IPS-18c (cell line): ENCODE measurements around the gene CGRRF1.

Experiments
- H3K4me3 ChIP-seq: 2 replicates; pipeline ENCODE4 v1.7.0; 2013; ENCODE audit warnings: low read depth, mild to moderate bottlenecking, low read length, moderate library complexity; ENCODE audit not compliant: insufficient read depth
- H3K9me3 ChIP-seq: one replicate; pipeline ENCODE4 v1.6.1; 2013; ENCODE audit warnings: mild to moderate bottlenecking, low read length, moderate library complexity; ENCODE audit not compliant: control insufficient read depth, insufficient read depth

The CGRRF1 gene

DNA sequence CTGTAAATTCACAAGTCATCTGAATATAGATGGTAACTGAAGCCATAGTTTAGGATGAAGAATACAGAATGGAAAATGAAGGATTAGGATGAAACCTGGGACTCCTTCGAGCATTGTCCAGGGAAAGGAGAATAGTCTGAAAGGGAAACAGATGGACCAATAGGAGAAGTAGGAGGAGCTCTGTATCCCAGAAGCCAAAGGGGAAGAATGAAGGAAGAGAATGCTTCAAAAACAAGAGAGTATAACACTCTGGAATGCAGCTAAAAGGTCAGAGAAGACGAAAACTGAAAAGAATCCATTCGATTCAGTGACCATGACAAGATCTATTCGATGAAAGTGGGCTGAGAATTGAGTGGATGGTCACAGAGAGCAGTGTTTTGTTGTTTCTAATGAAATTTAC is 21.9 kb upstream of the CGRRF1 start:
- H3K9me3 ChIP-seq: no peaks in the 10 kb centered on the region
- peak overlapping the region; percentile 93 for H3K4me3 ChIP-seq

DNA sequence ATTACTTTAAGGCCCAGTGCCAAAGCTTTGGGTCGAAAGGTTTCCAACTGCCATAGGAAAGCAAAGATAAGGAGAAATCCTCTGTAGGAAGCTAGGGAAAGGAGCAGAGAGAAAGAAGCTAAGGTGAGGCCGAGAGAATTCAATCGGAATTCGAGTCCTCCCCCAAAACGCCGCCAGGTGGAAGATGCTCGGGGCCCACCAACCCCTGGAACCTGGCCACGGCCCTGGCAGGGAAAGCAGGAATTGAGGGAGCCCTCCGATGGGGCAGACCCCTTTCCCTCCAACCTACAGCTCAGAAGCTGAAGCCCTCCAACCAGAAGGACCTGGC is 21.4 kb upstream of the CGRRF1 start:
- Histone ChIP-seq H3K9me3 (no peaks in the 10 kb centered on the region), H3K4me3 (peak overlapping the region; percentile 93)

DNA sequence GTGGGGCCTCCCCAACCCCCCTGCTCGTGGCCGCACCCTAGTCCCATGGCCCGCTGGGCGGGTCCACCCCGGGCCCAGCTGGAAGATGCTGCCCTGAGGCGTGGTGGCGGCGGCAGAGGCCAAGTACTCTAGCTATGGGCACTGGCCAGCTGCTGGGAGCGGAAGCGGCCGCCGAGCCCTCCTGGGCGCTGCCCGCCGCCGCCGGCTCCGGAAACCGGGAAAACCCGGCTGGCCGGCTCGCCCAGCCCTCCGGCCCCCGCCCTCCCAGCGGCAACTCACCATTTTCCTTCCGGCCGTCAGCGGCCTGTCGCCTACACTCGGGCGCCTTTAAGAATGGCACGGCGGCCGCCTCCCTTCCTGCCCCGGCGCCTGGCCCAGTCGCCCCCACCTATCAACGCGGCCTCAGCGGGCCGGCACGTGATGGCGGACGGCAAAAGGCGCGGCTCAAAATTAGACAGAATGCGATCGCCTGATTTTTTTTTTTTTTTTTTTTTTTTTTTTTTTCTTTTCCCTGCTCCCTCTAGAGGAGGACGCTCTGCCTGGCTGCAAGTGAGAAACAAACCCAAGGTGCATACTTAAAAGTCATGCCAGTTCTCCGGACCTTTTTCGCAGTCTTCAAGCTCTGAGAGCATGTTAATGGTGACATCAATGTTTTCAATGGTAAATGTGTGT is 20.9 kb upstream of the CGRRF1 start, which contains the start of gene GMFB:
Gene GMFB, minus strand, starts transcription at position 335 of the 672 bp plus-strand sequence. Its CDS starts 53 bp downstream, at position 282.
- Histone ChIP-seq H3K4me3 (peak within 1 kb of the TSS; percentile 93), H3K9me3 (no peaks in the 10 kb centered on the region)

DNA sequence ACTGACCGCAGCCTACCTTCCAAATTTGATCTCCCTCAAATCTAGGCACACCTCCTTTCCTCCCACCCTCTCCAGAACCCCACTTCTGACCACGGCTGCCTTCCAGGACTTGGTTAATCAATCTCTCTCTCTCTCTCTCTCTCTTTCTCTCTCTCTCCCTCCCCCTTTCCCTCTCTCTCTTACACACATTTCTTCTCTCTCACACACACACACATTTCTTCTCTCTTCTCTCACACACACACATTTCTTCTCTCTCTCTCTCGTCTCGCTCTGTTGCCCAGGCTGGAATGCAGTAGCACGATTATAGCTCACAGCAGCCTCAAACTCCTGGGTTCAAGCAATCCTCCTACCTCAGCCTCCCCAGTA is 20.4 kb upstream of the CGRRF1 start:
- H3K9me3 ChIP-seq: no peaks in the 10 kb centered on the region
- peak overlapping the region; percentile 93 for H3K4me3 ChIP-seq

DNA sequence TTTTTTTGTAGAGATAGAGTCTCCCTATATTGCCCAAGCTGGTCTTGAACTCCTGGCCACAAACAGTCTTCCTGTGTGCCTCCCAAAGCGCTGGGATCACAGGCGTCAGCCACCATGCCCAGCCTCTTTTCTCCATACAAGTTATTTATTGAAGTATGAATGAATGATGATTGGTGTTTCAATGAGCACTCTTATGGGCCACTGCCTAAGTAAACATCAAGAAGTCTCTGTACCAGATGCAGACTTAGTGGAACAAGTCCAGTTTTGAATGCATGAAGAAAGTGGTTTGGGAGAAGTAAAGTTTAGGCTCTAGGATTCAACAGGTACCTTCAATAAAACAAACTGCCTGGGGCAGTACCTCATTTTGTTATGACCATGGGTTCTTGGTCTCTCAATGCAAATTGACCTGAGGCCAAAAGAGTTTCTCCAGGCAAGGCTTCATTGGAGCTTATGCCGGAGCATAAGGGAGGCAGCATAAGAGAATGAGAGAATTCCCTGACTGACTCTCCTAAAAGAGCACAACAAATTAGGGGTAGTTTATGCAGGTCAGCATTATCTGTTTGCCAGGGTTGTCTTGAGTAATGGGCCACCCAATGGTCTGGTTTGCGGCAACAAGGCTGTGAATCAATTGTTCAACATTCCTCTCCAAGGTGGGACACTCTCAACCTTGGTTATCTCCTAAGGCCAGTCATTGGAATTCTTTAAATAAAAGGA is 19.8 kb upstream of the CGRRF1 start:
- H3K9me3 ChIP-seq: no peaks in the 10 kb centered on the region
- no peak overlapping the region for H3K4me3 ChIP-seq

DNA sequence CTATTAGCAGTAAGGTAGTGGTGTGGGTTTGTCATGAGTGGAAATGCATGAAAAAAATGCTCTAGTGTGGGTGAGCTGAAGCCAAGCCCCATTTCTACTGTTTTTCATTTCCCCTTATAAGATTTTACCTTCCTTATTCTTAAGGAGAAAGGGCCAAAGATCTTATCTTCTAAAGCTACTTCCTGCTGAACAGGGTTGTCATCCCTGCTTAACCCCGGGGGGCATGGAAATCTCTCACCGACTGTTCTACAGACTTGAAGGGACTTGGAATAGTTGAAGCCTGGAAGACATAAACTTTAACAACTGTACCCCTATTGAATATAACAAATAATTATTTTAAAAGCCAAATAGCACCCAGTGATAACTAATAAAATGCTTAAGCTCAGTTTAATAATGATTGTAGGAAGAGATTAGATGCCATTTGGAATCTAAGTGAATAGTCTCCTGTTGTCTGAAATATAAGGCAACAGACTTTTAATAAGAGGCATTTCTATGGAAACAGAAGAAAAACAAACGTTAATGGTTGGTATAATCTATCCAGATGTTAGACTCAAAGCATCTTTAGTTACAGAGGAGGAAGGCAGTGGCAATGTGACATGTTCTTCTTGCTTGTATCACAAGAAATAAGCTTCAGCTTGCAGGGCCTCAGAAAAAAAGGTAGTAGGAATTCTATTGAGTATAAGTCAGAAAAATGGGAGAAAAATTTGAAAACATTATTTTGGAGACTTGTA is 19.1 kb upstream of the CGRRF1 start:
- Histone ChIP-seq H3K4me3 (no peak overlapping the region), H3K9me3 (no peaks in the 10 kb centered on the region)

DNA sequence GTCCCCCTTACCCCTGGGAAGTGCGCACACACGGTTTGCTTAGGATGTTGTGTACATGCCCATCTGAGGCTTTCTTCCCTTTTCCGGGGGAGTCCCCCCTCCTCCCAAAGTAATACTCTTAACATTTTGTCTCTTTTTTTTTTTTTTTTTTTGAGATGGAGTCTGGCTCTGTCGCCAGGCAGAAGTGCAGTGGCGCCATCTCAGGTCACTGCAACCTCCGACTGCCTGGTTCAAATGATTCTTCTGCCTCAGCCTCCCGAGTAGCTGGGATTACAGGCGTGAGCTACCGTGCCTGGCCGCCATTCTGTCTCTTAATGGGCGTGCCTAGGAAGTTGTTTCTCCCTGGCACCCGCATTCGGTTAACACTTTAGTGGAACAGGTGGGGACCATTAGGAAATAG is 16.4 kb upstream of the CGRRF1 start:
- Histone ChIP-seq H3K4me3 (no peak overlapping the region), H3K9me3 (no peaks in the 10 kb centered on the region)

DNA sequence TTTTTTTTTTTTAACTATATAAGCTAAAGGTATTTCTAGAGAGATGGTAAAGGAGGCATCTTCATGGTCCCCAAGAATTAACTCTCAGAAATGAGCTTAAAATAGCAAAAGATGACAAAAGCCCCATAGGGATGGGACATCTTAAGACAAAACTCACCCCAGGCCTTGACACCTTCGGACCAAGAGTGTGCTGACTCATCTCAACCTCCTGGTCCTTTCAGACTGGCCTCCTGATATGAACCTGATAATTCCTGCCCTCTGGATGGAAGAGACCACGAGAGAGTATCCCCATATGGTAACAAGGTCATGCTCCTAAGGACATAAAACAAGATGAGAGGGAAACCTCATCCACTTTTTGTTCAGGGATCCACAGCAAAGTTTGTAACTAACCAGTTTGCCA is 12.5 kb upstream of the CGRRF1 start:
- Histone ChIP-seq H3K9me3 (no peaks in the 10 kb centered on the region), H3K4me3 (no peak overlapping the region)

DNA sequence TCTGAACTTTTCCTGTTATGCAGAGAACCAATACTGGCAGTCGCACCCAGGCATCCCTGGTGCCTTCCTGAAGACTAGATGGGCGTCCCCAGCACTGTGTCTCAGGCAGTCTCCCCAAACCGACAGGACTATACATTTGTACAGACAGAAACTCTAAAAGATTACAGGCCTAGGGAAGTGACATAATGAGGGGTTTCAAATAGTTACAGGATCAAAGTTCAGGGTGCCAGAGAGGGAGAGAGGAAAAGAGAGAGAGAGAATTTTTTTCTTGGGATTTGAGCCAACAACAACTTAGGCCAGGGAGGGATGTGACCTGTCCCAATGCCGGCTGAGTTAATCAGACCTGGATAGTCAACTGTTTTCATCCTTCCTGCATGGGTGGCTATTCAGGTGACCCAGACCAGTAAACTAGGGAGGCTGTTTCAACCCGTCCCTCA is 11.6 kb upstream of the CGRRF1 start:
- Histone ChIP-seq H3K4me3 (no peak overlapping the region), H3K9me3 (no peaks in the 10 kb centered on the region)

DNA sequence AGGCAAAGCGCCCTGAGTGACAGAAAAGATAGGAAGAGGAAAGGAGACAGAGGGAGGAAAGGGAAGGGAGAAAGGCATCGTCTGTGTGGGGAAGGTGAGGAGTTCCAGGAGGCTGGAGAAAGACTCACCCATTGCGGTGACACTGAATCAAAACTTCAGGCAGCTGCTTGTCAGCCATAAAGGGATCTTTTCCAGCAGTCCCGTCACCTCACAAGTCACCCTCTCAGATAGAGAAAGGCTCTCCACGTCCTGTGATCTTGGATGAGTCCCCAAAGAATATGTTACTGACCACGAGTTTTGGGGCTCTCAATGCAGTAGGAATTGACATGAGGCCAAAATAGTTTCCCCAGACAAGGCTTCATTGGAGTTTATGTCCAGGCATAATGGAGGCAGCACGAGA is 11.1 kb upstream of the CGRRF1 start:
- Histone ChIP-seq H3K9me3 (no peaks in the 10 kb centered on the region), H3K4me3 (no peak overlapping the region)

DNA sequence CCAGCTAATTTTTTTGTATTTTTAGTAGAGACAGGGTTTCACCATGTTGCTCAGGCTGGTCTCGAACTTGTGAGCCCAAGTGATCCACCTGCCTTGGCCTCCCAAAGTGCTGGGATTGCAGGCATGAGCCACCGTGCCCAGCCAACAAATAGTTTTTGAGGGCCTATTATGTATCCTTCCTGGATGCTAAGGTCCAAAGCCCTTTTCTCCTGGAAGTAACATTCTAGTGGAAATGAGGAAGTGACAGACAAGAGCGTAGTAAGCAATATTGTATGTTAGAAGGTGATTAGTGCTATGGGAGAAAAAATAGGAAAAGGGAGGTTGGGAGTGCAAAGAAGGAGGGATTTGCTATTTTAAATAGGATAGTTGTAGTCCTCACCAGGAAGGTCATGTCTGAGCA is 9.0 kb upstream of the CGRRF1 start:
- Histone ChIP-seq H3K4me3 (no peak overlapping the region), H3K9me3 (no peaks in the 10 kb centered on the region)

DNA sequence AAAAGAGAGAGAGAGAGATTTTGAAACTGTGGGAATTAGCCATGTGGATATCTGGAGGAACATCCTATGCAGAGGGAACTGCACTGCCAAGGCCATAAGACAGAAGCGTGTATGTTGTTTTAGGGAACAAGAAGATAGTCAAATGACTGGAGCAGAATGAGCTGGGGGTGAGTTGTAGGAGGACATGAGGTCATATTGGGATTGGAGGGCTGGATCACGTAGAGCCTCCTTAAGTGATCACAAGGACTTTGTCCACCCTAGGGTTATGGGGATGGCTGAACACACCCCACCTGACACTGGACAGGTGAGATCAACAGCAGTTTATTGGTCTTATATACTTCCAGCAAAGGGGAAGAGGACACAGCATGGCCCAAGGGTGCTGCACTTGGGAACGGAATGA is 8.2 kb upstream of the CGRRF1 start:
- Histone ChIP-seq H3K4me3 (no peak overlapping the region), H3K9me3 (no peaks in the 10 kb centered on the region)

DNA sequence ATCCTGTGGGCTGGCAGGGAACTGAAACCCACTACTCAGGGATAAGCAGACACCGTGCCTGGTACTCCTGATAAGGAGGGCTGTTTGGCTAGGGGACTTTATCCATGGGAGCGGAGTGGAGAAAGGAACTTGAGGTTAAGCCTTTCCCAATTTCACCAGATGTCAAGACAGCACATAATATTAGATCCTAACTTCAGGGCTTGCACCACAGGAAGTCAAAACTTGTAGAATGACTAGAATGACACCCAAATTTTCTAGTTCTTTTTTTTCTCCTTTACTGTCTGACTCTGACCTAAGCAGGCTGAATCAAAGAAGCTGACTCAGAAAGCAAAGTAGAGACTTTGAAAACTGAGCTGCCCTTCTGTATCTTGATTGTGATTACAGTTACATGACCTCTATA is 7.1 kb upstream of the CGRRF1 start:
- no peaks in the 10 kb centered on the region for H3K9me3 ChIP-seq
- H3K4me3 ChIP-seq: no peak overlapping the region

DNA sequence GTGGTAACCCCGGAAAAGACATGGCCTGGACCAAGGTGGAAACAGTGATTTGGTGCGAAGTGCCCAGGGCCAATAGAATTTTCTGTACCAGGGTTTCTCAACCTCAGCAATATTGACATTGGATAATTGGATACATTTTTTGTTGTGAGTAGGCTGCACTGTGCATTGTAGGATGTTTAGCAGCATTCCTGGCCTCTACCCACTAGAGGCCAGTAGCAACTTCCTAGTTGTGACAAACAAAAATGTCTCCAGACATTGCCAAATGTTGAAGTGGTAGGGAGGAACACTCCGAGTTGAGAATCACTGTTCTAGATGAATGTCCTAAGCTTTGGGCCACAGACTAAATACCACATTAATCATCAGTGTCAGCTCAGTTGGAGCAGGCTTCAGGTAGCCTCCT is 6.2 kb upstream of the CGRRF1 start:
- no peaks in the 10 kb centered on the region for H3K9me3 ChIP-seq
- no peak overlapping the region for H3K4me3 ChIP-seq

DNA sequence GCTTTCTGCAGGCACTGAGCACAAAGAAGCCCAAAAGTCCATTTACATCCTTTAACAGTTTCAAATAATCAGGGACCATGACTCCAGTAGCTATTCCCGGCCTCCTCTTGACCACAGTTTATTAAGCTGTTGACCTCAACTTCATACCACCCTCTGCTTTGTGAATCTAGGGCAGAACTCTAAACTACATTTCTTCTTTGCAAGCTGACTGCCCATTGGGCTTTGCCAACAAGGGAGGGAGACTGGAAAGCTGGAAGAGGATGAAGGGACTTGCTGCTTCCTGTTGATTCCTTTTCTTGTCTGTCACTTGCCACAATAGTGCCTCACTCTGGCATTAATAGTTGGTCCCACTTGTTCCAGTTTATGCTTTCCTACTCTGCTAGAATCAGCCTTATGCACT is 2.7 kb downstream of the CGRRF1 start:
- no peaks in the 10 kb centered on the region for H3K9me3 ChIP-seq
- H3K4me3 ChIP-seq: no peak overlapping the region

DNA sequence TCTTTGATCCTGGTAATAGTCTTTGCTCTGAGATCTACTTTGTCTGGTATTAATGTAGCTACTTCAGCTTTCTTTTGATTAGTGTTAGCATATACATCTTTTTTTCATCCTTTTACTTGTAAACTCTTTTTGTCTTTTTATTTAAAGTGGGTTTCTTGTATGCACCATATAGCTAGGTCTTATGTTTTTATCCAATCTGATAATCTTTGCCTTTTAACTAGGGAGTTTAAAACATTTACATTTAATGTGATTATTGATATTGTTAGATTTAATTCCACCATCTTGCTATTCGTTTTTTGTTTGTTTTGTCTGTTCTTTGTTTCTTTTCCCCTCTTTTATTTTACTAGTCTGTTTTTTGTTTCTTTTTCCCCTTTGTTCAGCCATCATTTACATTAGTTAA is 6.0 kb downstream of the CGRRF1 start:
- Histone ChIP-seq H3K4me3 (no peak overlapping the region), H3K9me3 (no peaks in the 10 kb centered on the region)

DNA sequence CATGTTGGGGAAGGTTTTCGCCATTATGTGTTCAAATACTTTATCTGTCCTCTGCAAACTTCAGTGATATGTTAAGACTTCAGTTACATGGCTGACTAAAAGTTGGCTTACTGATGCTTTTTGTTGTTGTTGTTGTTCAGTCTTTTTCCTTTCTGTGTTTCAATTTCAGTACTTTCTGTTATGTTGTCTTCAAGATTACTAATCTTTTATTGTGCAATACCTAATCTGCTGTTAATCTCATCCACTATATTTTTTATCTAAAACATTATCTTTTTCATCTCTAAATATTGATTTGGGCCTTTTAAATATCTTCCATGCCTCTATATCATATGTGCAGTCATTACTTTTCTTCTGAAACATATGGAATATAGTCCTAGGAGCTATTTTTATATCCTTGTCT is 7.0 kb downstream of the CGRRF1 start:
- Histone ChIP-seq H3K9me3 (no peaks in the 10 kb centered on the region), H3K4me3 (no peak overlapping the region)

DNA sequence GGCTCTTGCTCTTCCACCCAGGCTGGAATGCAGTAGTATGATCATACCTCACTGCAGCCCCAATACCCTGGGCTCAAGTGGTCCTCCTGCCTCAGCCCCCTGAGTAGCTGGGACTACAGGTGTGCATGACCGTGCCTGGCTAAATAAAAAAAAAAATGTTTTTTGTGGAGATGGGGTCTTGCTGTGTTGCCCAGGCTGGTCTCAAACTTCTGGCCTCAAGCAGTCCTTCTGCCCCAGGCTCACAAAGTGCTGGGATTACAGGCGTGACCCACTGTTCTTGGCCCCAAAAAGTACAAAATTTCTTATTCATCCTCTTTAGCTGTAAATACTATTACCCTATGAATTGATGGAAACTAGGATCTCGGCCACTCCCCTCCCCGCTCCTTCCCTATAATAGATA is 14.7 kb downstream of the CGRRF1 start:
- H3K4me3 ChIP-seq: no peak overlapping the region
- H3K9me3 ChIP-seq: no peaks in the 10 kb centered on the region
